Stimulated activated CD8-positive, alpha-beta memory T cell treated with anti-CD3 and anti-CD28 coated beads, Interleukin-15, amount 100 ng/mL, for 1 hour (primary cell): Measurements from ENCODE around the gene MET.
"Not testable (repeated sequence)": the region's sequence is repeated elsewhere in the genome, so short reads cannot be mapped to it uniquely, and the experiment has no call there.

Source experiments
- DNase-seq: peaks from one replicate; pipeline ENCODE4 v3.0.0-alpha.2; 2020; ENCODE audit warnings: low read depth

MET gene

GRCh38 chr7:116728413-116728812, 56.4 kb downstream of the MET start:
- DNase-seq = no peak

- DNase-seq = no peak
Measured at GRCh38 chr7:116730097-116731022, 58.4 kb downstream of the MET start.

- no peak for DNase-seq
Measured at GRCh38 chr7:116731023-116731395, 59.0 kb downstream of the MET start.

GRCh38 chr7:116731445-116732335, 59.7 kb downstream of the MET start:
- no peak for DNase-seq

- DNase-seq = no peak
Measured at GRCh38 chr7:116732788-116733694, 61.0 kb downstream of the MET start.

- DNase-seq = no peak
Measured at GRCh38 chr7:116733924-116734580, 62.1 kb downstream of the MET start.

GRCh38 chr7:116734710-116735109, 62.7 kb downstream of the MET start:
- DNase-seq = no peak

GRCh38 chr7:116736927-116737715, 65.1 kb downstream of the MET start:
- no peak for DNase-seq

- DNase-seq = no peak
Measured at GRCh38 chr7:116738378-116738777, 66.4 kb downstream of the MET start.

- DNase-seq = no peak
Measured at GRCh38 chr7:116739307-116739706, 67.3 kb downstream of the MET start.

- no peak for DNase-seq
Measured at GRCh38 chr7:116740231-116740630, 68.2 kb downstream of the MET start.

GRCh38 chr7:116740755-116741462, 68.9 kb downstream of the MET start:
- no peak for DNase-seq

GRCh38 chr7:116741625-116742316, 69.8 kb downstream of the MET start:
- DNase-seq = no peak

GRCh38 chr7:116742641-116743040, 70.6 kb downstream of the MET start:
- DNase-seq = no peak

GRCh38 chr7:116743835-116744234, 71.8 kb downstream of the MET start:
- not testable (repeated sequence) for DNase-seq

GRCh38 chr7:116746388-116746787, 74.4 kb downstream of the MET start:
- DNase-seq = not testable (repeated sequence)

GRCh38 chr7:116751070-116751469, 79.1 kb downstream of the MET start:
- DNase-seq = not testable (repeated sequence)

GRCh38 chr7:116752305-116753074, 80.5 kb downstream of the MET start:
- DNase-seq = no peak
